Erythroblast (primary cell): ENCODE measurements around the gene KCNH1.

Experiments used
- GATA1 ChIP-seq: IDR thresholded peaks from 2 replicates; pipeline ENCODE4 v1.6.1; 2011; ENCODE audit warnings: low read depth, mild to moderate bottlenecking, control low read depth, low read length, moderate library complexity
- POLR2A ChIP-seq: IDR thresholded peaks from 2 replicates; pipeline ENCODE4 v1.6.1; 2011; ENCODE audit warnings: mild to moderate bottlenecking, low read length

DNA sequence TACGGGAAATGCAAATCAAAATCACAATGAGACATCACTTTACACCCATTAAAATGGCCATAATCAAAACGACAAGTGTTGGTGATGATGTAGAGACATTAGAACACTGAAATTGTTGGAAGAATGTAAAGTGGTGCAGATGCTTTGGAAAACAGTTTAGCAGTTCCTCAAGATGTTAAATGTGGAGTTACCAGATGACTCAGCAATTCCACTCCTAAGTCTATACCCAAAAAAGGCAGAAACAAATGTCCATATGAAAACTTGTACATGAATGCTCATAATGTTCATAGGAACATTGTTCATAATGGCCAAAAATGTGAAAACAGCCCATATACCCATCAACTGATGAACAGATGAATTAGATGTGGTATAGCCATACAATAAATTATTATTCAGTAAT, 267.4 kb downstream of the KCNH1 start:
- TF ChIP-seq POLR2A, result no peak
- TF ChIP-seq GATA1, result no peak
